HG02870 (cell line): ENCODE results near the gene PITX3.

Experiments used
- ATAC-seq: cut with Tn5 transposase; IDR thresholded peaks from one replicate; pipeline ENCODE4 v1.9.1; 2021; ENCODE audit warnings: mild to moderate bottlenecking, moderate library complexity; ENCODE audit not compliant: unreplicated experiment

PITX3 gene

GRCh38 chr10:102185811-102186527 is 55.3 kb downstream of the PITX3 start:
- ATAC-seq, result no peak

- ATAC-seq, result no peak
Measured at GRCh38 chr10:102185272-102185671, 56.0 kb downstream of the PITX3 start.

- no peak for ATAC-seq
Measured at GRCh38 chr10:102184606-102185005, 56.7 kb downstream of the PITX3 start.
